PFSK-1 (cell line): ENCODE results near the gene DNAJB13.

Experiments used
- POLR2AphosphoS5 ChIP-seq: IDR thresholded peaks from 2 replicates; pipeline ENCODE4 v1.6.1; 2012; ENCODE audit warnings: low read depth, mild to moderate bottlenecking, control low read depth, low read length, moderate library complexity
- REST ChIP-seq, 2 experiments: IDR thresholded peaks; 2 replicates each; pipeline versions ENCODE4 v1.6.1 to v1.8.0; 2011 to 2012; ENCODE audit warnings: low read depth in 2 of 2, low read length in 2 of 2, control low read depth in 1 of 2, inconsistent platforms in 1 of 2, mild to moderate bottlenecking in 1 of 2, moderate library complexity in 1 of 2; ENCODE audit not compliant: insufficient read depth in 1 of 2
- SIN3A ChIP-seq: IDR thresholded peaks from 2 replicates; pipeline ENCODE4 v1.6.1; 2012; ENCODE audit warnings: mild to moderate bottlenecking, low read length, moderate library complexity, borderline replicate concordance; ENCODE audit not compliant: insufficient read depth
- TAF1 ChIP-seq: IDR thresholded peaks from 2 replicates; pipeline ENCODE4 v1.6.1; 2012; ENCODE audit warnings: low read length, control low read depth, borderline replicate concordance; ENCODE audit not compliant: insufficient read depth

- no peak for TF ChIP-seq POLR2AphosphoS5
- TF ChIP-seq SIN3A, result no peak
- no peak for TF ChIP-seq TAF1
- TF ChIP-seq REST (IDR thresholded peaks at IDR 0.05; ENCODE audit: insufficient read depth in 1 of 2, low read depth in 2 of 2, low read length in 2 of 2), result no peak
Measured at GRCh38 chr11:73946798-73947458, 3.9 kb upstream of the DNAJB13 start.
